OCI-LY7 (cell line): ENCODE results near the gene ZNF213. TPM values are rescaled to one million over a fixed set of nuclear protein-coding genes. Genes with fewer than 3 reads are reported as not detected.

Experiments used
- BruUV-seq: library from RNA; stranded (reverse); fragments of 400-500 nt; replicated peaks from 2 replicates; lab custom pipeline; 2021; lab: Mats Ljungman, UMichigan
- CTCF ChIA-PET: fragments of 300-600 bp; sonication (Branson Sonifier 250); formaldehyde crosslinking; loops from one replicate; lab custom pipeline; 2022; ENCODE audit warnings: antibody characterized with exemption; ENCODE audit not compliant: unreplicated experiment; lab: Charles Lee
- POLR2A ChIA-PET: fragments of 300-600 bp; sonication (Branson Sonifier 250); formaldehyde crosslinking; loops from one replicate; lab custom pipeline; 2022; ENCODE audit warnings: antibody characterized with exemption; lab: Charles Lee
- DNase-seq: peaks from one replicate; pipeline ENCODE4 v3.0.0-alpha.2; 2015; ENCODE audit warnings: low spot score
- H2AFZ ChIP-seq: fragments of 200-600 bp; sonication (generic), shearing (Covaris generic); 2 replicates; pipeline ENCODE4 v1.6.1; 2014; ENCODE audit warnings: mild to moderate bottlenecking, antibody characterized with exemption, low read length, moderate library complexity
- H3K27ac ChIP-seq: fragments of 200-600 bp; sonication (generic); 2 replicates; pipeline ENCODE4 v1.5.1; 2014; ENCODE audit warnings: mixed run types, low read depth, mild to moderate bottlenecking, moderate library complexity, low read length, inconsistent platforms; ENCODE audit not compliant: poor library complexity, severe bottlenecking
- H3K36me3 ChIP-seq: fragments of 200-600 bp; sonication (generic); 2 replicates; pipeline ENCODE4 v1.6.1; 2014; ENCODE audit warnings: mild to moderate bottlenecking, antibody characterized with exemption, low read length, moderate library complexity, mixed read lengths; ENCODE audit not compliant: insufficient read depth
- H3K4me1 ChIP-seq: fragments of 200-600 bp; sonication (generic); 2 replicates; pipeline ENCODE4 v1.5.1; 2014; ENCODE audit warnings: mild to moderate bottlenecking, low read length; ENCODE audit not compliant: insufficient read depth, poor library complexity, severe bottlenecking
- H3K4me2 ChIP-seq: fragments of 200-600 bp; sonication (generic); 2 replicates; pipeline ENCODE4 v1.6.1; 2014; ENCODE audit warnings: mild to moderate bottlenecking, low read length
- H3K4me3 ChIP-seq: fragments of 200-600 bp; sonication (generic); 2 replicates; pipeline ENCODE4 v1.5.1; 2014; ENCODE audit warnings: mild to moderate bottlenecking, low read depth, low read length; ENCODE audit not compliant: poor library complexity, severe bottlenecking
- H3K79me2 ChIP-seq: fragments of 200-600 bp; sonication (generic); 2 replicates; pipeline ENCODE4 v1.6.1; 2016; ENCODE audit warnings: low read depth, mild to moderate bottlenecking, low read length, moderate library complexity, mixed read lengths; ENCODE audit not compliant: insufficient read depth
- H3K9me2 ChIP-seq: fragments of 200-600 bp; sonication (generic); 2 replicates; pipeline ENCODE4 v1.6.1; 2016; ENCODE audit warnings: mild to moderate bottlenecking, low read length, mixed read lengths; ENCODE audit not compliant: insufficient read depth
- H3K9me3 ChIP-seq: fragments of 200-600 bp; sonication (generic); 2 replicates; pipeline ENCODE4 v1.6.1; 2014; ENCODE audit warnings: mild to moderate bottlenecking, mixed run types, low read length, mixed read lengths
- H4K20me1 ChIP-seq: fragments of 200-600 bp; sonication (generic); 2 replicates; pipeline ENCODE4 v1.6.1; 2014; ENCODE audit warnings: mild to moderate bottlenecking, antibody characterized with exemption, low read length, moderate library complexity, mixed read lengths; ENCODE audit not compliant: insufficient read depth
- CTCF ChIP-seq: fragments of 200-600 bp; sonication (generic); conservative IDR thresholded peaks from 2 replicates; pipeline ENCODE4 v1.5.1; 2014; ENCODE audit warnings: mild to moderate bottlenecking, antibody characterized with exemption, low read length, moderate library complexity, mixed read lengths
- EZH2phosphoT487 ChIP-seq: fragments of 200-600 bp; sonication (generic); IDR thresholded peaks from 2 replicates; pipeline ENCODE4 v1.6.1; 2018; ENCODE audit warnings: low read depth, borderline replicate concordance, mild to moderate bottlenecking, mixed run types, antibody characterized with exemption, low read length, moderate library complexity, mixed read lengths
- intact Hi-C: fragments of 100-400 bp; cut with micrococcal nuclease; formaldehyde crosslinking; loops from one replicate; pipeline ENCODE4 v1.10.0; 2022; ENCODE audit not compliant: unreplicated experiment
- small RNA-seq: library from RNA; depleted of rRNA; stranded (forward); fragments of <200 nt; gene quantifications from one replicate; pipeline ENCODE3, GENCODE V24; 2014
- total RNA-seq, 2 experiments: library from RNA; depleted of rRNA in 1 of 2; stranded (reverse); fragments of >200 nt in 1 of 2; shearing (Covaris generic) in 1 of 2; gene quantifications; 2 replicates each; pipeline ENCODE4 v1.2.3, GENCODE V29; 2014 to 2022

ZNF213 gene
- total RNA-seq, 2 experiments from 2014 or later: 3.4 to 9.1 TPM

DNA sequence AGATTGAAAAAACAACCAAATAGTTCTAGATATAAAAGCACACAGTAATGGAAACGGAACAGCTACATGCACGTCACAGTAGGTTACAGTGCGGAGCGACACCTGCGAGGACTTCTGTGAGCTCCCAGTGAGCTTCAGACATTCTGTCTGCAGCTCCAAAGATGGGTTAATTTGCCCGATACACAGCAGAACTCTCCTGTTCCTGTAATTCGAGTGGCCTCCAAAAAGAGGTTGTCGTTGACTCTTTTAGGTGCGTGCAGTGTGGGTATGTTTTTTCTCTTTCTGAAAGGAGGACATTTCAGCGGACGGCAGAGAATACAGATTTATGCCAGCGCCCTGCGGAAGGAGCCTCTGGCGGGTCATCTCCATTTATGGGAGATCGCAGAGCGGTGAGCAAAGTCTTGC lies 56.1 kb downstream of the ZNF213 start:
- H3K36me3 ChIP-seq: no peaks in the 10 kb centered on the region
- H2AFZ ChIP-seq: no peak overlapping the region
- H3K9me3 ChIP-seq: no peaks in the 10 kb centered on the region
- H4K20me1 ChIP-seq: no peaks in the 10 kb centered on the region
- no peaks in the 10 kb centered on the region for H3K9me2 ChIP-seq
- no peaks in the 10 kb centered on the region for H3K4me1 ChIP-seq
- H3K4me2 ChIP-seq: no peak overlapping the region
- H3K79me2 ChIP-seq: no peaks in the 10 kb centered on the region
- no peak for DNase-seq
- intact Hi-C loops: no loop called here
- TF ChIP-seq CTCF (no peak), EZH2phosphoT487 (no peak)
- H3K4me3 ChIP-seq: no peak overlapping the region
- CTCF ChIA-PET: no interaction called here
- BruUV-seq: no TSS peak
- H3K27ac ChIP-seq: no peak overlapping the region
- POLR2A ChIA-PET: no interaction called here

Small RNA genes within 50 kb of the gene (small RNA-seq; reads per million reads assigned to genes)
- 0.94 reads per million, percentile 45 among the genes with 10 or more reads in this experiment for gene RNU1-22P

Other genes with a start within 250 kb of the ZNF213 start
- gene FLYWCH1, start 223.1 kb upstream of the ZNF213 start, total RNA-seq (2014; rRNA removed; shearing (Covaris generic)): 25.3 and 26.1 TPM in 2 replicates
- gene FLYWCH1, start 223.1 kb upstream of the ZNF213 start, total RNA-seq (2022): 61.9 and 63.9 TPM in 2 replicates
- gene KREMEN2, start 170.8 kb upstream of the ZNF213 start, total RNA-seq (2014; rRNA removed; shearing (Covaris generic)): 0.09 and 0.28 TPM in 2 replicates
- gene KREMEN2, start 170.8 kb upstream of the ZNF213 start, total RNA-seq (2022): 0.31 TPM in 1 of 2 replicates, not detected in the other
- 38.1 and 49.1 TPM in 2 replicates for gene PAQR4, start 165.7 kb upstream of the ZNF213 start, total RNA-seq (2014; rRNA removed; shearing (Covaris generic))
- 59.7 and 67.4 TPM in 2 replicates for gene PAQR4, start 165.7 kb upstream of the ZNF213 start, total RNA-seq (2022)
- gene PKMYT1, start 154.6 kb upstream of the ZNF213 start, total RNA-seq (2014; rRNA removed; shearing (Covaris generic)): 80.2 and 104 TPM in 2 replicates
- 195 and 197 TPM in 2 replicates for gene PKMYT1, start 154.6 kb upstream of the ZNF213 start, total RNA-seq (2022)
- gene CLDN9, start 122.1 kb upstream of the ZNF213 start, total RNA-seq (2014; rRNA removed; shearing (Covaris generic)): 0.44 TPM in 1 of 2 replicates, not detected in the other
- 0.42 and 0.59 TPM in 2 replicates for gene CLDN9, start 122.1 kb upstream of the ZNF213 start, total RNA-seq (2022)
- not detected in 2 replicates for gene CLDN6, start 116.8 kb upstream of the ZNF213 start, total RNA-seq (2014; rRNA removed; shearing (Covaris generic))
- not detected in 2 replicates for gene CLDN6, start 116.8 kb upstream of the ZNF213 start, total RNA-seq (2022)
- gene TNFRSF12A, start 114.7 kb upstream of the ZNF213 start, total RNA-seq (2014; rRNA removed; shearing (Covaris generic)): 4.1 and 4.9 TPM in 2 replicates
- gene TNFRSF12A, start 114.7 kb upstream of the ZNF213 start, total RNA-seq (2022): 1.3 and 1.9 TPM in 2 replicates
- 17.1 and 29.1 TPM in 2 replicates for gene HCFC1R1, start 111.1 kb upstream of the ZNF213 start, total RNA-seq (2014; rRNA removed; shearing (Covaris generic))
- 32.2 and 39.4 TPM in 2 replicates for gene HCFC1R1, start 111.1 kb upstream of the ZNF213 start, total RNA-seq (2022)
- 33.7 and 36.0 TPM in 2 replicates for gene THOC6, start 111.0 kb upstream of the ZNF213 start, total RNA-seq (2014; rRNA removed; shearing (Covaris generic))
- 26.3 and 33.6 TPM in 2 replicates for gene THOC6, start 111.0 kb upstream of the ZNF213 start, total RNA-seq (2022)
- gene BICDL2, start 98.1 kb upstream of the ZNF213 start, total RNA-seq (2014; rRNA removed; shearing (Covaris generic)): not detected in 2 replicates
- not detected in 2 replicates for gene BICDL2, start 98.1 kb upstream of the ZNF213 start, total RNA-seq (2022)
- gene MMP25, start 88.5 kb upstream of the ZNF213 start, total RNA-seq (2014; rRNA removed; shearing (Covaris generic)): 0.63 and 2.6 TPM in 2 replicates
- 5.6 and 5.8 TPM in 2 replicates for gene MMP25, start 88.5 kb upstream of the ZNF213 start, total RNA-seq (2022)
- gene IL32, start 69.4 kb upstream of the ZNF213 start, total RNA-seq (2014; rRNA removed; shearing (Covaris generic)): not detected in 2 replicates
- not detected in 2 replicates for gene IL32, start 69.4 kb upstream of the ZNF213 start, total RNA-seq (2022)
- 0.09 TPM in 1 of 2 replicates, not detected in the other for gene ZSCAN10, start 35.7 kb upstream of the ZNF213 start, total RNA-seq (2014; rRNA removed; shearing (Covaris generic))
- 0.49 and 0.72 TPM in 2 replicates for gene ZSCAN10, start 35.7 kb upstream of the ZNF213 start, total RNA-seq (2022)
- gene ZNF205, start 22.4 kb upstream of the ZNF213 start, total RNA-seq (2014; rRNA removed; shearing (Covaris generic)): 0.67 and 1.2 TPM in 2 replicates
- 0.30 TPM in 1 of 2 replicates, not detected in the other for gene ZNF205, start 22.4 kb upstream of the ZNF213 start, total RNA-seq (2022)
- gene OR1F1, start 53.2 kb downstream of the ZNF213 start, total RNA-seq (2014; rRNA removed; shearing (Covaris generic)): not detected in 2 replicates
- gene OR1F1, start 53.2 kb downstream of the ZNF213 start, total RNA-seq (2022): not detected in 2 replicates
- 19.8 and 26.2 TPM in 2 replicates for gene ZNF200, start 100.1 kb downstream of the ZNF213 start, total RNA-seq (2014; rRNA removed; shearing (Covaris generic))
- gene ZNF200, start 100.1 kb downstream of the ZNF213 start, total RNA-seq (2022): 13.9 TPM in 2 replicates
- 0.57 TPM in 1 of 2 replicates, not detected in the other for gene MEFV, start 121.6 kb downstream of the ZNF213 start, total RNA-seq (2014; rRNA removed; shearing (Covaris generic))
- gene MEFV, start 121.6 kb downstream of the ZNF213 start, total RNA-seq (2022): 0.27 TPM in 1 of 2 replicates, not detected in the other
- gene ZNF263, start 148.5 kb downstream of the ZNF213 start, total RNA-seq (2014; rRNA removed; shearing (Covaris generic)): 65.2 and 65.9 TPM in 2 replicates
- 27.6 and 27.9 TPM in 2 replicates for gene ZNF263, start 148.5 kb downstream of the ZNF213 start, total RNA-seq (2022)
- gene TIGD7, start 170.4 kb downstream of the ZNF213 start, total RNA-seq (2014; rRNA removed; shearing (Covaris generic)): 0.03 and 0.10 TPM in 2 replicates
- gene TIGD7, start 170.4 kb downstream of the ZNF213 start, total RNA-seq (2022): 5.1 TPM in 2 replicates
- 1.4 and 2.6 TPM in 2 replicates for gene ZNF75A, start 170.5 kb downstream of the ZNF213 start, total RNA-seq (2014; rRNA removed; shearing (Covaris generic))
- gene ZNF75A, start 170.5 kb downstream of the ZNF213 start, total RNA-seq (2022): 18.9 and 23.0 TPM in 2 replicates
- 0.09 and 0.10 TPM in 2 replicates for gene OR2C1, start 220.9 kb downstream of the ZNF213 start, total RNA-seq (2014; rRNA removed; shearing (Covaris generic))
- not detected in 2 replicates for gene OR2C1, start 220.9 kb downstream of the ZNF213 start, total RNA-seq (2022)